ENCODE data around the gene SFXN1.

DNA sequence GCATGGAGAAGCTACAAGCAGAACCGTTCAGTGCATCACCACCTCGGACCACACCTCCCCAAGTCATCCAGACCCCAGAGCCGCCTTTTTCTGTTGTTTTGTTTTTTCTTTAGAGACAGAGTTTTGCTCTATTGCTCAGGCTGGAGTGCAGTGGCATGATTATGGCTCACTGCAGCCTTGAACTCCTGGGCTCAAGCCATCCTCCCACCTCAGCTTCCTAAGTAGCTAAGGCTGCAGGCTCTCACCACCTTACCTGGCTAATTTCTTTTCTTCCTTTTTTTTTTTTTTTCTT lies 13.5 kb upstream of the SFXN1 start:
- no peak for TF ChIP-seq CTCF (IDR thresholded peaks at IDR 0.05; ENCODE audit: low read depth, low read length, missing input control)
- TF ChIP-seq, protein P1, sequence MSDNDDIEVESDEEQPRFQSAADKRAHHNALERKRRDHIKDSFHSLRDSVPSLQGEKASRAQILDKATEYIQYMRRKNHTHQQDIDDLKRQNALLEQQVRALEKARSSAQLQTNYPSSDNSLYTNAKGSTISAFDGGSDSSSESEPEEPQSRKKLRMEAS (IDR thresholded peaks at IDR 0.05) = no peak
- TF ChIP-seq HNF4G (IDR thresholded peaks at IDR 0.05) = no peak
- TF ChIP-seq JUND (IDR thresholded peaks at IDR 0.05) = no peak
- TF ChIP-seq, protein P2, sequence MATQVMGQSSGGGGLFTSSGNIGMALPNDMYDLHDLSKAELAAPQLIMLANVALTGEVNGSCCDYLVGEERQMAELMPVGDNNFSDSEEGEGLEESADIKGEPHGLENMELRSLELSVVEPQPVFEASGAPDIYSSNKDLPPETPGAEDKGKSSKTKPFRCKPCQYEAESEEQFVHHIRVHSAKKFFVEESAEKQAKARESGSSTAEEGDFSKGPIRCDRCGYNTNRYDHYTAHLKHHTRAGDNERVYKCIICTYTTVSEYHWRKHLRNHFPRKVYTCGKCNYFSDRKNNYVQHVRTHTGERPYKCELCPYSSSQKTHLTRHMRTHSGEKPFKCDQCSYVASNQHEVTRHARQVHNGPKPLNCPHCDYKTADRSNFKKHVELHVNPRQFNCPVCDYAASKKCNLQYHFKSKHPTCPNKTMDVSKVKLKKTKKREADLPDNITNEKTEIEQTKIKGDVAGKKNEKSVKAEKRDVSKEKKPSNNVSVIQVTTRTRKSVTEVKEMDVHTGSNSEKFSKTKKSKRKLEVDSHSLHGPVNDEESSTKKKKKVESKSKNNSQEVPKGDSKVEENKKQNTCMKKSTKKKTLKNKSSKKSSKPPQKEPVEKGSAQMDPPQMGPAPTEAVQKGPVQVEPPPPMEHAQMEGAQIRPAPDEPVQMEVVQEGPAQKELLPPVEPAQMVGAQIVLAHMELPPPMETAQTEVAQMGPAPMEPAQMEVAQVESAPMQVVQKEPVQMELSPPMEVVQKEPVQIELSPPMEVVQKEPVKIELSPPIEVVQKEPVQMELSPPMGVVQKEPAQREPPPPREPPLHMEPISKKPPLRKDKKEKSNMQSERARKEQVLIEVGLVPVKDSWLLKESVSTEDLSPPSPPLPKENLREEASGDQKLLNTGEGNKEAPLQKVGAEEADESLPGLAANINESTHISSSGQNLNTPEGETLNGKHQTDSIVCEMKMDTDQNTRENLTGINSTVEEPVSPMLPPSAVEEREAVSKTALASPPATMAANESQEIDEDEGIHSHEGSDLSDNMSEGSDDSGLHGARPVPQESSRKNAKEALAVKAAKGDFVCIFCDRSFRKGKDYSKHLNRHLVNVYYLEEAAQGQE (IDR thresholded peaks at IDR 0.05) = no peak
- no peak for TF ChIP-seq TAF1 (conservative IDR thresholded peaks at IDR 0.05)

All from liver (tissue), 3 donors.